Fibroblast of skin of right quadriceps (primary cell): Measurements from ENCODE around the gene IL22RA2.

Experiments
- DNase-seq: peaks from one replicate; pipeline ENCODE4 v3.0.0-alpha.2; 2013

Gene IL22RA2

DNA sequence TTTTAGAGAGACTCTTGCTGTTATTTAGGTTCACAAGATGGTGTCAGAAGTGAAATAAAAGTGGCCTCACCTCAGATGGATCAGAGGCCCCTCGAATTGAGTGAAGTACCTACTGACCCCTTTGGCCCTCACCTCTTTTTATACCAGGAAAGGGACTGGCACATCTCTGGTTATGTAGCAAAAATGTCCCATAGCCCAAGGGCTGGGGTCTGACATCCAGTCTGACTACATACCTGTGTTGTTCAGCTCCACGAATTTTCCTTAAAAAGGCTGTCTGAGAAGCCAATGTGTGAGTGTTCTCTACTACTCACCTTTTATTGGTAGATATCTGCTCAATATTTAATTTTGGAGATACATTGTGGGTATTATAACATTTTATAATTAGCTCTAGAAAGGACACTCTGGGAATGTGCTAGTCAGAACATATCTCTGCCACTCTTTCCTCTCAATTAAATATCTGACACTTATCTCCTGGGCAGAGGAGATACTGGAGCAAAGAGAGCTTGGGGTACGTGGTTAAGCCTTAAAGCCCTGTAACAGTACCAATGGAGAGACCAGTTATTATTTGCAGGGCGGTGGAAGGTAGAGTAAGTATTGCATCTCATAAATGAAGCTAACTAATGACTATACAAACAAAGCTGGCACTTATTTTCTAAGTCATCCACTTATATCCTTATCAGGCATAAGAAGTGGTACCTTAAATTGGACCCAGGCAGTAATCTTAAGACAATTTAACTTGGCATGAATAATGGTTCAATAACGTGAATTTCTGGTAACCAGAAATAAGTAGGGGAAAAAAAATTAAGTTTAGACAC is 20.0 kb upstream of the IL22RA2 start:
- DNase-seq: no peak

- no peak for DNase-seq
Observed at GRCh38 chr6:137192821-137193220, 19.4 kb upstream of the IL22RA2 start.

- no peak for DNase-seq
Observed at GRCh38 chr6:137191670-137192069, 18.2 kb upstream of the IL22RA2 start.

GRCh38 chr6:137191236-137191635 is 17.8 kb upstream of the IL22RA2 start:
- DNase-seq: no peak

DNA sequence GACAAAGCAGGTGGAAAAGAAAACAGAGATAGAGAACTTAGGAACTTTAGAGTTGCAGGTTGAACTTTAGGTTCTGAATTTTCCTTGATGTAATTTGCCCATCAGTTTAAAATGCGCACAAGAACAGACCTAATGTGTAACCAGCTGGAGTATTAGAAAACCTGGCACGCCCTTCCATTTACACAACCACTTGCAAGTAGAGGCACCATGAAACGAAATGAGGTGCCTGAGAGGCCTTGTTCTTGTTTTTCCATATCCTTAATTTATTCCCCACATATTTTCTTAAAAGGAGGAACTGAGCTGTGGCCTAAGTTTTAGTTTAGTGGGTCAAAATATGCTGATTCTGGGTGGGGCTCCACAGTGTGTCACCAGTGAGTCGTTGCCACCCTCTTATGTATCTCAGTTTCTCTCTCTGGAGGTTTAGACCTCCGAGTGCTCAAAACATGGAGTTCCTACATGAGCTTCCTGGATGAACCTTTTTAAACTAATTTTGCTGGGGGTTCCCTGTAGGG is 17.2 kb upstream of the IL22RA2 start:
- no peak for DNase-seq

DNA sequence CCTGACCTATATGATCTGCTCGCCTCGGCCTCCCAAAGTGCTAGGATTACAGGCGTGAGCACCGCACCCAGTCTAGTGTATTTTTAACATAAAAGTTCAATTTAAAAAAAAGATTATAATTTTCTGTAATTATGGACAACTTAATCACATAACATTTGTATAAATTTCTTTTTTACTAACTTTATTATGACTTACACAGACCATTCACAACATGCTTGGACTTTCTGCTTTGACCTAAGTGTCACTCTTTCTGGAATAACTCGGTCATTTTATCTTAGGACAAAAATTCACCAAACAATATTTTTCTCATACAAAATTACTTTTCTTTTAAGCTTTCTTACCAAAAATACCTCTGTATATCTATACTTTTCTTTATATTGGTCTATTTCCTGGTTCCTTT is 15.4 kb upstream of the IL22RA2 start:
- peak; percentile 16 for DNase-seq

GRCh38 chr6:137185290-137185689 is 11.8 kb upstream of the IL22RA2 start:
- no peak for DNase-seq

- no peak for DNase-seq
Observed at GRCh38 chr6:137182654-137183073, 9.2 kb upstream of the IL22RA2 start.

DNA sequence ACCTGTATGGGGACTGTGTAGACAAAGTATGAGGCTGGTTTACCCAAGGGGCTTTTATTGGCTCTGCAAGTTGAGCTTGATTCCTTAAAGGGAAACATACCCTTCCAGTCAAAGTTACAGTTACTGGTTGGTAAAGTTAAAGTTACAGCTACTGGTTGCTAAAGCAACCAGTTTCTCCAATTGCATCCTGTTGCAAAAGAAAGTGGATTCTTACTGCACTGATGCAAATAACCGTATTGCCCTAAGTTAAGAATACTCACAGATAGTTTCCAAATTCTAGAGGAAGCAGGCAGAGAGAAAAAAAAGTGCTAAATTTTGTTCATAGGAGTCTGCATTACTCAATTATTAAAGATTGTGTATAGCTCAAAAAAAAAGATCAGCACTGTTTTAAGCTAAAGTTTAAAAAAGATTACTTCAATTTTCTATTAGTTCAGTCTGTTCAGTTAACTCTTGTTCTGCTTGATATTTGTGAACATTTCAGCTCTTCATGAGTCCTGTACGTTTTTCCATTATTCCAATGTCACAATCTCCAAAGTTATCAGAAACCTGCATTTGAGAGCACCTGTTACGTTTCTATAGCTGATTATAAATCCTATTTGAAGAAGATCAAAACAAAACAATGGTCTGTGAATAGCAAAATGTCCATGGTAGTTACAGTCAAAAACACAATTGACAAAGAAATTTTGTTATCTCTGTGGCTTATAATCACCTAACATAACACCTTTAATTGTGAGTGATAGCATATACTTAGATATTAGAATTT is 8.6 kb upstream of the IL22RA2 start:
- DNase-seq: no peak

DNA sequence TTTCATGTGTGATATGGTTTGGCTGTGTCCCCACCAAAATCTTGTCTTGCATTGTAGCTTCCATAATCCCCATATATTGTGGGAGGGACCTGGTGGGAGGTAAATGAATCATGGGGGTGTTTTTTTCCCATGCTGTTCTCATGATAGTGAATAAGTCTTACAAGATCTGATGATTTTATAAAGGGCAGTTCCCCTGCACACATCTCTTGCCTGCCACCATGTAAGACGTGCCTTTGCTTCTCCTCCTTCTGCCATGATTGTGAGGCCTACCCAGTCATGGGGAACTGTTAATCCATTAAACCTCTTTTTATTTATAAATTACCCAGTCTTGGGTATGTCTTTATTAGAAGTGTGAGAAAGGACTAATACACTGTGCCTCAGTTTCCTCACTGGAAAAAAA is 4.2 kb upstream of the IL22RA2 start:
- DNase-seq: no peak

DNA sequence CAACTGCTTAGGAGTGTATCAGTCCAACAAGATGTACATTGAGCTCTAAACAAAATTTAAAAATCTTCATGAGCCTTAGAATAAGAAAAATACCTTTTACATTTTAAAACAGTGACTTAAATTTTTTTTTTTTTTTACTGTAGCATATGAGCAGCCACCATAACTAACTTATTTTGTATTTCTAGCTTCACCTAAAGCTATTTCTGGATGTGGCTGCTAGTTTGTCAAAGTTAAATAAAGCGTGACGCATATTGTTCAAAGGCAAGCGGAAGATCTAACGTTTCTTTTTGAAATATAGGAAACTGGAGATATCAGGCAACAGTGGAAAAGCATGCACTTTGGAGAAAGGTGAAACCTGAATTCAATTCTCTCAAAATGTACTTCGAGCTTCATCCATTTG is 3.3 kb upstream of the IL22RA2 start:
- DNase-seq: no peak

DNA sequence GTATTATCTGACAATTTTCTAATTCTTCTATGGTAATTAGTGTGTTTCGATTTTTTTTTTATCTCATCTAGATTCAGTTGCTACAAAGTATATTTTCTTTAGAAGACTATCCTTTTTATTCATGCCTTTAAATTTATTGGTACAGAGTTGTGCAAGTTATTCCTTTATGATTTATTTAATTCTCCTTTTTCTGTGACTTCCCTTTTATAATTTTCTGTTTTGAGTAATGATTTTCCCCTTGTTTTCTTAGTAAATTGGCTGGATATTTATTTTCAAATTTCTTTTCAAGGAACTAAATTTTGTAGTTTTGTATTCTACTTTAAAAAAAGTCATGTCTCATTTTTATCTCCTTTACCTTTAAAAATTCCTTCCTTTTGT is 2.4 kb upstream of the IL22RA2 start:
- no peak for DNase-seq

- no peak for DNase-seq
Observed at GRCh38 chr6:137175157-137175867, 1.9 kb upstream of the IL22RA2 start.

GRCh38 chr6:137172734-137173431 is 561 bp downstream of the IL22RA2 start:
- no peak for DNase-seq

DNA sequence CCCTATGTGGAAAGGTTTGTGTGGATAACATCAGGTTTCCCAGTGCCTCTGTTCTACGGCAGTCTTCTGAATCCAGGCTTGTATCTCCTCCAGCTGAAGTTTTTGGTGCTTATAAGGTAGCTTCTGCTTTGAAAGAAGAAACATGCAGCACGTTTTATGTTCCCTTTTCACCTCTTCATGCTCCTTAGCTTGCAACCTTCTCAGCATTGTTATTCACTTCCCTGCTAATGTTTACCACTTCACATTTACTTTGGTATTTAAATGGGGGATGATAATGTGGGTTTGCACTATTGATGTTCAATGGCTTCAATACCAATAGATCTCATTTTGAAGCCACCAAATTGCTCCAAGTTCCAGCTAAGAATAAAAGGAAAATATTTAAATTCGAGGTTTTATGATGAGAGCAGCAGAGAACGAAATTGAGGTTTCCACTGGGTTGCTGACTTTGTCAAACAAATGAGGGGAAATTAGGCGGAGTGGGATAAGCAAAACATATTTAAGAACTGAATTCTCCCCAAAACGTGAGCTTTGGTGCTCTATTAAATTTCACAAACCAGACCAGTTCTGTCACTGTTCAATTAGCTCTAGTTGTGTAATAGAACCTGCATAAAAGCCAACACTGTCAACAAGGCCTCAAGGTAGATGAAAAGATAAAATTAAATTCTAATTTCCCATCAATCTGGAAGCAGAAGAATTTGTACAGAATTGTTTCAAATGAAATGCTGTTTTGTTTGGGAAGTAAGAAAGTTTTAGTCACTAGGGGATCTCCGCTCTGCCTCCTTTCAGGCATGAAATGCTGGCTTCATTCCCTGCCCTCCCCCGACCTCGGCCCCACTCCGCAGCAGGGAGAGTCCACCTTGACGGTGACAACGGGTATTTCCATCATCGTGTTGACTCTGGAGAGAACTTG is 1.4 kb downstream of the IL22RA2 start:
- DNase-seq: no peak

DNA sequence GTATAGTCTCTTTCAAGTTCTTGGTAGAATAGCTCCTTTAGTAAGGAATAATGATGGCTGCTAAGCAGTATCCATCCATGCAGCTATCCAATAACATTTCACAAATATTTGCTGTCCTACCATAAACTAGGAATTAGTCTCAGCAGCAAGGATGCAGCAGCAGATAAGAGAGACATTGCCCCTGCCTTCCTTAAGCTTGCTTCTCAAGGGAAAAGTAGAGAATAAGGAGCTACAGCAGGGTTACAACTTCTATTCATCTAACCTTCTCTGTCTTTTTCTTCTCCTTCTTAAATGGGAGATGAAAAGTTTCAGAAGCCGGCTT is 2.4 kb downstream of the IL22RA2 start:
- no peak for DNase-seq

DNA sequence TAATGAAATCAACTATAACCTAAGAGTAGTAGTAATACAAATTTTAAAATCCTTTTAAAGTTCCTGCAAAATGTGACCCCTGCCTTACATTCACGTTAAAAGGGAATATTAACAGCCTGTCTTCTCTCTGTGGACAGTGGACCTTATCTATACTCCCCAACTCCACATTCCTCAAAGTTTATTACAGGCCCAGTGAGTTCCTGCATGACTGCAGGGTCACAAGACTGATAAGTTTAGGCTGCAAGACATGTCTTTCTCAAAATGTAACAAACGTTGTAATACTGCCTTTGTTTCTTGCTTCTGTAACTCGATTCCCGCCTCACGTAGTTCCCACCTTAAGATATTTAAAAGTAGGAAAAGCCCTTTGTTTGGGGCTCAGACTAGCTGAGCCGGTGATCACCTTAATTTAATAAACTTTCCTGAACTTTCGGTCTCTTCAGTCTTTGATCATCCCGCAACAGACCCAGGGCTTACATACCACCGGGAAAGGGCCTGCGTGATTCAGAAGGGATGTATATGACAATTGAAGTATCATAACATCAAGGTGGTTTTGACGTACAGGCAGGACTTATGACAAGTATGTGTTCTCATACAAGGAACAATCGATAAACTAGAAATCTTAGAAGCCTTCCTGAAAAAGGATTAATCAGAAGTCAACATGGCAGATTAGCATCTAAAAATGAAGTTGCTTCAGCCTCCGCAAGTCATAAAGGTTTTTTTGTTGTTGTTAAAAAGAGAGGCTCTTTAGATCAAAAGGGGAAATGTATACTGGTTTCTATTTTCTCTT is 3.0 kb downstream of the IL22RA2 start:
- no peak for DNase-seq

DNA sequence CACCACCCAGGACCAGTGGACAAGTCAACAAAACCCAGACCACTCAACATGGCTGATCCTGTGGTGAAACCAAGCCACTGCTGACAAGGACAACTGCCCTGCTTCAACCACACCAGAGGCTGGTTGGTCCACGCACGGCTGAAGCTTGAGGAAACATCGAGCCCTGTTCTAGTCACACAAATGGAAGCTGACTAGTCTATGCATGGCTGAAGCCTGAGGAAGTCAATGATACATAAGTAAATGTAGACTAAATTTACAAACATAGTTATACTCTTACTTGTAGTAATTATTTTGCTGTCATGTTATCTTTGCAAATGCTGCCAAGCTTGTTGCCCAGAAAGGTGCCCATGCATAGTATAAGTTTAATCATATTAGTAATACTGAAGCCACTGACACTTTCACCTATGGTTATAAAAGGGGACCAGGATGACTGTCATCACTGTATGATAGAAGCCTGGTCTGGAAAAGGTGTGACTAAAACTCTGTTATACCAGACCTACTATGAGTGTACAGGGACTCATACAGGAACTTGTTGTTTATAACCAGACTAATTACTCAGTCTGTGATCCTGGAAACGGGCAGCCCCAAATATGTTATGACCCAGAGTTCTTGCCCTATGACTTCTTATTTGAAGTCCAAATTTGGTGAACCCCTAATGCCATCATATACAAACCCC is 5.6 kb downstream of the IL22RA2 start:
- no peak for DNase-seq

GRCh38 chr6:137166247-137167098 is 7.0 kb downstream of the IL22RA2 start:
- no peak for DNase-seq
